Esophagus squamous epithelium (tissue), 4 donors: ENCODE measurements around the gene DTX3.
"Not testable (repeated sequence)": the region's sequence is repeated elsewhere in the genome, so short reads cannot be mapped to it uniquely, and the experiment has no call there.

Experiments
- POLR2A ChIP-seq, 4 donors: fragments of 450-650 bp; IDR thresholded peaks; one replicate each; pipeline ENCODE4 v1.6.1; 2017; ENCODE audit warnings: antibody characterized with exemption in 4 of 4, mild to moderate bottlenecking in 4 of 4, moderate library complexity in 3 of 4
- TF ChIP-seq, protein P1 (sequence below), 6 experiments: fragments of 450-650 bp in 4 of 6; fragments of 200-600 bp in 2 of 6; sonication (generic) in 2 of 6; IDR thresholded peaks; one replicate each; pipeline ENCODE4 v1.5.1; 2016 to 2019; ENCODE audit warnings: antibody characterized with exemption in 6 of 6, mild to moderate bottlenecking in 4 of 6, moderate library complexity in 4 of 6

DNA sequence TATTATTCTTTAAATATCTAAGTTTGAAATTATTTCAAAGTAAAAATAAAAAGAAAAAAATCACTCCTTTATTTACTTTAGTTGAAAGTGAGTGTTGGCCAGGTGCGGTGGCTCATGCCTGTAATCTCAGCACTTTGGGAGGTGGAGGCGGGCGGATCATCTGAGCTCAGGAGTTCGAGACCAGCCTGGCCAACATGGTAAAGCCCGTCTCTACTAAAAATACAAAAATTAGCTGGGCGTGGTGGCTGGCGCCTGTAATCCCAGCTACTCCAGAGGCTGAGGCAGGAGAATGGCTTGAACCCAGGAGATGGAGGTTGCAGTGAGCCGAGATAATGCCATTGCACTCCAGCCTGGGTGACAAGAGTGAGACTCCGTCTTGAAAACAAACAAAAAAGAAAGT lies 32.1 kb downstream of the DTX3 start:
- not testable (repeated sequence) for TF ChIP-seq POLR2A (IDR thresholded peaks at IDR 0.05)
- TF ChIP-seq, protein P1, sequence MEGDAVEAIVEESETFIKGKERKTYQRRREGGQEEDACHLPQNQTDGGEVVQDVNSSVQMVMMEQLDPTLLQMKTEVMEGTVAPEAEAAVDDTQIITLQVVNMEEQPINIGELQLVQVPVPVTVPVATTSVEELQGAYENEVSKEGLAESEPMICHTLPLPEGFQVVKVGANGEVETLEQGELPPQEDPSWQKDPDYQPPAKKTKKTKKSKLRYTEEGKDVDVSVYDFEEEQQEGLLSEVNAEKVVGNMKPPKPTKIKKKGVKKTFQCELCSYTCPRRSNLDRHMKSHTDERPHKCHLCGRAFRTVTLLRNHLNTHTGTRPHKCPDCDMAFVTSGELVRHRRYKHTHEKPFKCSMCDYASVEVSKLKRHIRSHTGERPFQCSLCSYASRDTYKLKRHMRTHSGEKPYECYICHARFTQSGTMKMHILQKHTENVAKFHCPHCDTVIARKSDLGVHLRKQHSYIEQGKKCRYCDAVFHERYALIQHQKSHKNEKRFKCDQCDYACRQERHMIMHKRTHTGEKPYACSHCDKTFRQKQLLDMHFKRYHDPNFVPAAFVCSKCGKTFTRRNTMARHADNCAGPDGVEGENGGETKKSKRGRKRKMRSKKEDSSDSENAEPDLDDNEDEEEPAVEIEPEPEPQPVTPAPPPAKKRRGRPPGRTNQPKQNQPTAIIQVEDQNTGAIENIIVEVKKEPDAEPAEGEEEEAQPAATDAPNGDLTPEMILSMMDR (IDR thresholded peaks at IDR 0.05), result not testable (repeated sequence)
